NCI-H510A treated with DMSO at 0.1 percent for 48 hours (cell line): ENCODE results near the gene SLC25A34.

Experiments
- DNase-seq: peaks from one replicate; lab custom pipeline; 2025; lab: John Stamatoyannopoulos, UW

The SLC25A34 gene

DNA sequence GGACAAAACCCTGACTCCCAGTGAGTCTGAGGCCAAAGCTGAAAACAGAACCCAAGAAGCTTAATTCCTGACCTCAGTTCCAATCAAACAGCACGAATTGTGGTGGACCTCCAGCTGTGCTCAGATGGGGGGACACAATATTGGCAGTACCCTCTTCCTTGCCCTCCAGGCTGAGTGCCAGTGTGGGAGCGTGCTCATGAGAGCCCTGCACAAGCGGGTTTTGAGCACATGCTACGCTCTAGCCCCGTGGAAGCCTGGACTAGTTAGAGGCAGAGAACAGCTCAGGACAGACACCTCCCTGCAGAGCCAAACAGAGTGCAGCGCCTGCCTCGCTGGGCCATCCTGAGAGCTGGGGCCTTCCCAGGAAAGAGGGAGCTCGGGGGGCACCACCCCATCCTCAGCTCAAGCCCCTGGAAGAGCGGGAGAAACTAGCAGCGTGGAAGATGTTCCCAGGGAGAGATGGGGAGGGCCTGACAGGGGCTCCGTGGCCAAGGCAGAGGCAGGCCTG lies 2.8 kb upstream of the SLC25A34 start:
- DNase-seq: no peak

DNA sequence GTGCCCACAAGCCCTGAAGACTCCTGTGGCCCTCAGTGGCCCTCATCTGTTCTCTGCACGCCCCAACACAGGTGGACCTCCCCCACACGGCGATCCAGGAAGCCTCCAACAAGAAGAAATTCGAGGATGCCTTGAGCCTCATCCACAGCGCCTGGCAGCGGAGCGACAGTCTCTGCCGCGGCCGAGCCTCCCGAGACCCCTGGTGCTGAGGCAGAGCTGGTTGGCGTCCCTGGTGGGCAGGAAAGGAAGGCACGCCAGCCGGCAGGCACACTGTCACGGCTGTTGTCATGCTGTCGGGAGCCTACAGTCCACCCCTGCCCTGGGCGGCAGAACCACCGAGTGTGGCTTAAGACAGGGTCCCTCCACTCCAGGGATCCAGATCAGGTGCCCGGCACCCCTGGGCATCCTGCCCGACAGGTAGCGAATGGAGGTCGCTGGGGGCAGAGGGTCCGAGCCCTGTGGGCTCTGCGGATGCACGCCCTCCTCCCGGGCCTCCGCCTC lies 2.3 kb upstream of the SLC25A34 start:
- DNase-seq: no peak

DNA sequence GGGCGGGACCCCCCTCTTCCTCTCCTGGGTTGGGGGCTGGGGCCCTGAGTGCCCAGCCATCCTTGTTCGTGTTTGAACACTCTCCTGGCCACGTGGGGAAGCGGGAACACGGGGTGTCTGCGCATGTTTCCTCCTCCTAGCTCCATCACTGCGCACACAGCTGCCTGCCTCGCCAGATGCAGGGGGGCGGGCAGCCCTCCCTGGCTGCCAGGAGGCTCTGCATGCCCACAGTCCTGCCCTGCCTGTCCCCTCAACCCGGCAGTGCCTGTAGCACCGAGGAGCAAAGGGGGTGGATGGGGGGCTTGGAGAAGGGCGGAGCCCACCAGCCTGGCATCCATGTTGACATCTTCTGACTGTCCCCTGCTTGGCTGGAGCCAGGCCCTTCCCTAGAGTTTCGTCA lies 1.8 kb upstream of the SLC25A34 start:
- DNase-seq: no peak

DNA sequence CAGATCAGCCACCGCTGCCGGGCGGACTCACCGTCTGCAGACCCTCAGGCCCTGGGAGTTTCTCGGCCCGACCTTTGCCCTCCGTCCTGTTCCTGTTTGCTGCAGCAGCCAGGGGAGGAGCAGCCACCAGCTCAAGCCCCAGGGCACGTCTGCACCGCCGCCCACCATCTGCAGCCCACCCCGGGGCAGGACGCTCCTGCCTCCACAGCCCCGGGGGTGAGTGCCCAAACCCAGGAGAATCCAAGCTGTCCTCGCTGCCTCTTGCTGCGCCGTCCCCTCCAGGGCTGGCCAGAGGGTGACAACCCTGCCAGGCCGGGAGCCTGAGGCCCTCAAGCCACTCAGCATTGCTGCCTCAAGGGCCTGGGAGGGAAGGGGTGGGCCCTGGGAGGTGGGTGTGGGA lies 1.2 kb upstream of the SLC25A34 start:
- DNase-seq: no peak

DNA sequence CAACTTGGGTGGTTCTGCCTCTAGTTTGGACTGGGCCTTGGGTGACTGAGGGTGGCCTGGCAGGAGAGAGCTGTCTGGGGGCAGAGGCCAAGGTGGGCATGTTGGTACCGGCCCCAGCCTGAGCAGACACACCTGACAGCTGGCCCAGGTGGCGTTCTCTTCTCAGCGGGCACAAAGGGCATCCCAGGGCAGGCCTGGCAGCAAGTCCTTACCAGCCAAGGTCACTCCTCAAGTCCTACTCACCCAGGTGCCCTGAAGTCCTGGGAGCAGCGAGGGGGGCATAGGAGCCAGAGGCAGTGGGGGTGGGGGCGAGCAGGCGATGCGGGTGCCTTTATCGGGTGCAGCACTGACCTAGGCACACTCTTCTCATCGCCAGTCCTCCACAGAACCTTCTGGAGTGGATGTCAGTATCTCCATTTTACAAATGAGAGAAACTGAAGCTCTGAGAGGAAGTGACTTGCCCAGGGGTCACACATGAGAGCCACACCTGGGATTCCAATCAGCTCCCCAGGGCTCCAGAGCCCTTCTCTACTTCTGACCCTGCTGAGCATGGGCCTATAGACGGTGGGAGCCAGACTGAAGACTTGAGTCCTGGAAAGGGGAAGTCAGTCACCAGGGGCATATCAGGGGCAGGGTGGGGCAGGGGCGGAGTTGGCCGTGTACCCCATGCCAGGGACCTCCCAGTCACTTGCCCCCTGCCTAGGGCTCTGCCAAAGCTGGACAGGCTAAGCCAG lies 587 bp upstream of the SLC25A34 start:
- no peak for DNase-seq

DNA sequence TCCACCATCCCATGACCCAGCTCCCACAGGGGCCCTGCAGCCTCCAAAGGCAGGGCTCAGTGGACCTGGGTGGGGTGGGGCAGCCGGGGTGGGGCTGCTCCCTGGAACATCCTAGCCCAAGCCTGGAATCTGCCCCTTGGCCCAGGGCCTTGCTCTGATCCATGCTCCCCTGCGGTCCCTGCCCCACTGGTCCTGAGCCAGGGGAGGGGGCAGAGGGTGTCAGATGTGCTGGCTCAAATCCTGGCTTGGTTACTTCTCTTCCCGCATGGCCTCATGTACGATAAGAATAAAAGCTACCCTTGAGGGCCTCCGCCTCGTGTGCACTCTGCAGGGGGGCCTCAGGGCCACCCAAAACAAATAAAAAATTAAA lies 819 bp downstream of the SLC25A34 start:
- DNase-seq: no peak

DNA sequence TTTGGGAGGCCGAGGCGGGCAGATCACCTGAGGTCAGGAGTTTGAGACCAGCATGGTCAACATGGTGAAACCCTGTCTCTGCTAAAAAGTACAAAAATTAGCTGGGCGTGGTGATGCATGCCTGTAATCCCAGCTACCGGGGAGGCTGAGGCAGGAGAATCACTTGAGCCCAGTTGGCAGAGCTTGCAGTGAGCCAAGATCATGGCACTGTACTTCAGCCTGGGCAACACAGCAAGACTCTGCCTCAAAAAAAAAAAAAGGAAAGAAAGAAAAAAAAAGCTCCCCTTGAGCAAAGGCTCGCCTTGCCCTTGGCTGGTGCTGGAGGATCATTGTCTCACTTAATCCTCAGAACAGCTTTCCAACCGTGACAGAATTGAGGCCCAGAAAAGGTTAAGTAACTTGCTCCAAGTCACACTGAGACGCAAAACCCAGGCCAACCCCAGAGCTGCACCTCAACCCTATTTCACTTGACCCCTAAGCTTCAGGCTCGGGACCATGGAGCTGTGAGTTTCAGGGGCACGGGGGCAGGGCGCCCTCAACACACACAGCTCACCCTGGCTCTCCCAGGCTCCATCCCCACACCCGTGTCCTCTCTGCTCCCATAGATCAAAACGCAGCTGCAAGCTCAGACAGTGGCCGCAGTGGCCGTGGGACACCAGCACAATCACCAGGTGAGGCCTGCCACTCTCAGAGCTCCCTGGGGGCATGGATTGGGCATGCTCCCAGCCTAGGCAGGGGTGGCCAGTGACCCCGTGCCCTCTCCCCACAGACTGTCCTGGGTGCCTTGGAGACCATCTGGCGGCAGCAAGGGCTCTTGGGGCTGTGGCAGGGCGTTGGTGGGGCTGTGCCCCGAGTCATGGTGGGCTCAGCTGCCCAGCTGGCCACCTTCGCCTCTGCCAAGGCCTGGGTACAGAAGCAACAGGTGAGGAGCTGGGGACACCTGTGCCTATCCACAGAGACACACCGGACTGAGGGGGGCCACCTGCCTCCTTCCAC lies 1.6 kb downstream of the SLC25A34 start:
- DNase-seq: no peak

DNA sequence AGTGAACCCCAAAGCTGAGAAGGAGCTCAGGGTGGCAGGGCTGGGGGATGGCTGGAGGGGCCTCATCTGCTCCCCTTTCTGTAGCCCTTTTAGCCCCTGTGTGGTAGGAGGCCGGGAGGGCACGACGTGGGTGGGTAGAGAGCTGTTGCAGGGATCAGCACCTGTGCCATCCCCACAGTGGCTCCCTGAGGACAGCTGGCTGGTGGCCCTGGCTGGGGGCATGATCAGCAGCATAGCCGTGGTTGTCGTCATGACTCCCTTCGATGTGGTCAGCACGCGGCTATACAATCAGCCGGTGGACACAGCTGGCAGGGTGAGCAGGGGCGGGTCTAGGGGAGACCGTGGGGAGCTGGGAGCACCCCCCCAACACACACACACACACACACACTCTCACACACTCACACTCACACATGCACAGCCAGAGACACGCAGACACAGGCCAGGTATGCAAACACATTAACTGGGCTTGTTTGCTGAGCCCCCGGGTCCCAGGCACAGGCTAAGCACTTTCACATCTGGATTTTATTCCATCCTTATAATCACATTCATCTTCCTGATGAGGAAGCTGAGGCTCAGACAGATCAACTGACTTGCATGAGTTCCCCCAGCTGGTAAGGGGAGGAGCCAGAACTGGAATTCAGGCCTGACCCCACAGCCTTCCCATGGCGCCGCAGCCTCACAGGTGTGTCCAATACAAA lies 2.5 kb downstream of the SLC25A34 start:
- DNase-seq: no peak

DNA sequence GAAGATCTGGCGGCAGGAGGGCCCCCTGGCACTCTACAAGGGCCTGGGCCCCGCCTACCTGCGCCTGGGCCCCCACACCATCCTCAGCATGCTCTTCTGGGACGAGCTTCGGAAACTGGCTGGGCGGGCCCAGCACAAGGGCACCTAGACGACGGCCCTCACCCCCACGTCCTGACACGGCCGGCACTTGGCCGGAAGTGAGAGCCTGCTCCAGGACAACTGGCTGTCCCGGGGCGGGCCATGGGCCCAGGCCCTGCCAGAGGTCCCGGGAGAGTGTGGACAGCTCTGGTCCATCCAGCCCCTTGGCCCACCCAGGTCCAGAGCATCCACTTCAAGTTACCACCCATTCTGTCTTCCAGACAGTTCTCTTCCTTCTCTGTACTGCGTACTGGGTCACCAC lies 3.2 kb downstream of the SLC25A34 start:
- no peak for DNase-seq

DNA sequence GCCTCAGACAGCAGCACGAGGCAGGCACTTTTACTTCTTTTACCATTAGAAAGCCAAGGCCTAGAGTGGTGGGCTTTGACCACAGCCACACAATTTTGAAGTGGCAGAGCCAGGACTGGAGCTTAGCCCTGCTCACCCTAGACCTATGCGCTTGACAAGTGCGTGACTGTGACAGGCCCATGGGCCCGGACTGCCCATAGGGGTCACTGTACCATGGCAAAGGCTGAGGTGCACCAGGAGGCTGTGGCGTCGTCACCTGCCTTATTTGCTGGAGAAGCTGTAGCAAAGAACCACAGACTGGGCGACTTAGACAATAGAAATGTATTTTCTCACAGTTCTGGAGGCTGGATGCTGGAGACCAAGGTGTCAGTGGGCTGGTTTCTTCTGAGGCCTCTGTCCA lies 3.7 kb downstream of the SLC25A34 start:
- no peak for DNase-seq

DNA sequence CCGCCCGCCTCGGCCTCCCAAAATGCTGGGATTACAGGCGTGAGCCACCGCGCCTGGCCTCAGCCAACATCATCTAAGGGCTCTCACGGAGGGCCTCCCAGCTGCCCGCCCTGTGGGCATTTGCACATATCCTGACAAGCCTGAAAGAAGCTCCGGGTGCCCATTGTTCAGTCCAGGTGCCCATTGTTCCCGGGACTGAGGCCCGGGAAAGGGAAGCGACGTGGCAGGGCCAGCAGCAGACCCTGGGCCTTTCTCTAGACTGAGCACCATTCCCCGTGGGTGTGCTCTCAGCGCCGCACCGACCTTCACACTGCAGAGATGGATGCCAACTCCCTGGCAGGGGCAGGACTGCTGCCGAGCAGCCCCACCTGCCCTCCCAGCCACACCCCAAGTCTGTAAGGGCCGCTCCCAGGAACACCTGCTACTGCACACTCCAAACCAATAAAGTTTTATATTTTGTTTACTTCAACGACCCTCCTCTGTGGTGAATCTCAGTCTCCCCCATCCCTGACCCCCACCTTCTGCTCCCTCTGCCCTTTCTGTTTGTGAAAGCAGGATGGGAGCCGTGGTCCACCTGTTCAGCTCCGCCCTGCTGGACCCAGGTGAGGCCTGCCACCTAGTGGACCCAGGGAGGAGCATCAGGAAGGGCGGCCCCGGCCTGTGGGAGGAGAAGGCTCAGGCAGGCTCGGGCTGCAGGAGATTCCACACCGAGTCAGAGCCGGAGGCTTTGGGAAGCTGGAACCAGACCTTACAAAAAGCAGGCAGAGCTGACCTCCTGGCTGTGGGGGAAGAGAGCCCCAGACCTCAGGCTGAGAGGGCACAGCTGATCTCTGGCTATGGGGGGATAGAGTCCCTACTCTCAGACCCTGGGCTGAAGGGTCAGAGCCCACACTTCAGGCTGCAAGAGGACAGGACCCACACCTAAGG lies 5.1 kb downstream of the SLC25A34 start:
- DNase-seq: peak; percentile 98

DNA sequence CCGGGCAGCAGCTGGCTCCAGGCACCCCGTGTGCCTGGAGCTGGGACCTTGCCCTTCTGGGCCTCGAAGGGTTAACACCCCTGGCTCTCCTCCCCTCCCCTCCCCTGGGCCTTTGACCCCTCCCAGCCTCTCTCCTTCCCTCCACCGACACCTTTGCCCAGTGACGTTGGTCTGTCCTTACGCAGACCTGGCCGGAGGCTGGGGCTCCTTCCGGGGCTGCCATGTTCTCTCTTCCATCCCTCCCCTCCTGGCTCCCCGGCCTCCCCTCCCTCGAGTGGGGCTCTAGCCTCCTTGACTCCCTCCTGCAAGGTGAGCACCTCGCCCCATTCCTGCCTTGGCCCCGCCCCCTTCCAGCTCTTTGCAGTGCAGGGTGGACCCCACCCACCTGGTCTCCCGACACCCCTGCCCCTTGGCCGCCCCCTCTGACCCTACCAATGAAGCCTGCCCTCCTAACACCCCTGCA lies 6.3 kb downstream of the SLC25A34 start, which contains the start of gene TMEM82:
TMEM82 (plus strand) TSS at position 161 of the 463 bp plus-strand sequence; CDS start at position 222, 61 bp downstream.
- DNase-seq: no peak

DNA sequence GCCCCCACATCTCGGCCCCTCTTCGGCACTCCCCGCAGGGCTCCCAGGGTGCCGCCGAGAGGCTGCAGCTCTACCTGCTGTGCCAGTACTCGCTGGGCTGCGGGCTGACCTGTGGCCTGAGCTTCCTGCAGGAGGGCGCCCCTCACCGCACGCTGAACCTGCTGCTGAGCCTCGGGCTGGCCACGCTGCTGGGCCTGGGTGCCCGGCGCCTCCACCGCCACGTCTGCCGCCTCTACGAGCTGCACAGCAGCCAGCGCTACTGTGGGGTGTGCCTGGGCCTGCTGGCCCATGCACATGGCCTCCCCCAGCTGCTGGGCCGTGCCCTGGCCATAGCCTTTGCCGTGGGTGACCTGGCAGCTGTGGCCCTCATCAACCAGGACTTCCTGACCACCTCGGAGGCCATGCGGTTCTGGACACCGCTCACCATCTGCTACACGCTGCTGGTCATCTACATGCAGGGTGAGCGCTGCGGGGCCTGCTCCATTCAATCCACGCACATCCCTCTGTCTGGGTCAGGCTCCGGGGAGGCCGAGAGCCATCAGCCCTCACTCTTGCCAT lies 8.1 kb downstream of the SLC25A34 start:
- DNase-seq: no peak

DNA sequence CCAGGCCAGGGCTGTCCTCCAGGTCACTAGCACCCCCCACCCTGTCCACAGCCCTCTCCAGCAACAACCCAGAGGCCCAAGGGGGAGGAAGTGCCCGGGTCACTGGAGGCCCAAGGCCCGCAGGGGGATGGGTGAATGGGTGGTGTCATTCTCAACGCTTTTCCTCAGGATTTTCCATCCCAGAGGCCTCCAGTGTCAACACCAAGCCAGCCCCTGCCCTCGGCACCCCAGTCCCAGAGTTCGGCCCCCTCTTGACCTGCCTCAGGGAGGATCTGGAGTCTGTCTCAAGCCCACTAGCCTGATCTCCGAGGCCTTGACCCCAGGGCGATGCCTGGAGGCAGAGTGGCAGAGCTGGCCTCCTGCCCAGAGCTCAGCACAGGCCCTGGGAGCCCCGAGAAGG lies 11.3 kb downstream of the SLC25A34 start:
- DNase-seq: no peak

DNA sequence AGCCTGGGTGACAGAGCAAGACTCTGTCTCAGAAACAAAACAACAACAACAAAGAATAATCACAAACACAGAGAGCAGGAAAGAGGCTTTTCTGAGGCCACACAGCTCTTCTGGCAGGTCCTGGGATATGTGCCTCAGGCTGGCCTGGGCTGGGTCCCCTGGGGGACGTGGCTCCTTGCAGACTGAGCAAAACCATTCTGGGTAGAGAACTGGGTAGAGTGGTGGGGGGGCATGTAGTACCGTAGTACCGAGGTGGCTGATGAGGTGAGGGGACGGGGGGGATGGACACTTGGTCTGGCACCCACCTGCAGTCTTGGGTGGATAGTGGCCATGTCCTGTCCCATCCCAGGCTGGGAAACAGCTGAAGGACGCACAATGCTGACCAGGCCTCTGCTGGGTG lies 12.2 kb downstream of the SLC25A34 start:
- DNase-seq: no peak

DNA sequence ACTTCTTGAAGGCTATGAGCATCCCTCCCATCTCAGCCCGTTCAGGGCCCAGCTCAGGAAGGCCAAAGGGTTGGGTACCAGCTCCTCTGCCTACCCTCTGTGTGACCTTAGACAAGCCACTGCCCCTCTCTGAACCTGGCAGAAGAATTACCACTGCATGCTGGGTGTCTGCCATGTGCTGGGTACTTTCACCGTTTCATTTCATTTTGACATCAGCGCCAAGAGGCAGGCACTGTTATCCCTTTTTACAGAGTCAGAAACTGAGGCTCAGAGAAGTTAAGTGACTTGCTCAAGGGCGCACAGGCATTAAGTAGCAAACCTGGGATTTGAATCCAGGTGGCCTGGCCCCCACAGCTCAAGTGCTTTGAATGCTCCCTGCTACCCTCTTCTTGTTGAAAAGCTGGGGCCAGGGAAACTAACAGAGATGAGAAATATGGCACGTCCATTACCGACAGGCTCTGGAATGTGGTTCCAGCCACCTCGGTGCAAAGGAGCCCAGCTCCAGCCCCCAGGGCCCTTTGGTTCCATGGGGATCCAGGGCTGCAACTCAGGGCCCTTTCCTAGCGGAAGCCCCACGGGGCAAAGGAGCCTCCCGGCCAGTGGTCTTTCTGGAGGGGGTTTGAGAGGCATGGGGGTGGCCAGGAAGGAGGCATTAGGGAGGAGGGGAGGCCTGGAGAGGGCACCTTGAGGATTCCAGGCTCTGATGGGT lies 12.8 kb downstream of the SLC25A34 start:
- no peak for DNase-seq

DNA sequence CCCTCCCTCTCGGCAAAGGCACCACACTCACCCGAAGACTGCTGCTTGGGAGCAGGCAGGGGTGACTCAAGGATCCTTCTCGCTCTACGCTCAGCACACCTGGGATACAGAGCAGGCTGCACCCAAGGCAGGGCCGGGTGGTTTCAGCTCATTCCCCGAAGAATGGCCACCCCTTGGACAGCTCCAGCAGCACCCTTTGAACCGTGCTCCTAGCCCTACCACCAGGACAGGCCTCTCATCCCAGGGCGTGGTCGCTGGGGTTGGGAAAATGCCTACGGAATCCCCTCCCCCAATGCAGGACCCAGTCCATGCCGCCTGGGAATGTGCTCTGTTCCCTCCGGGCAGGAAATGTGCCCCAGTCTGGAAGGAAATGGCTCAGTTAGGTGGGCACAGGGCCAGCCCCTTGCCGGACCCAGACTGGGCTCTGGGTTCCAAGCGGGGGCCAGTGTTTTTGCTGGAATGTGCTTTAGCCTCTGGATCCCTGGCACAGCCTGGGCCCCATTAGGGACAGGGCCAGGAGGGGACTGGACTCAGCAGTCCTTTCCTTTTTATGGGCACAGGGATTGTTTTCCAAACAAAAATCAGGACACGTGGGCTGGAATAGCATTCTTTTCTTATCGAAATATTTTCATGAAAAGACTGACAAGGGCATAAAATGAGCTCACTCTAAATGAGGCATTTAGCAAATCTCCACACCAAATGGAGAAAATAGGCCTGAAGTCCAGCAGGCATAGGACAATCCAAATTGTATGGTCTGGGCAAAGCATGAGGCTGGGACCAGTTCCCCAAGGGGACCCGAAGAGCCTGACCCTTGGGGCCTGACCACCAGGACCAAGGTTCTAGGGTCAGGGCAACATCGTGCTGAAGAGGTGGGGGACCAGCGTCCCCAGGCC lies 13.6 kb downstream of the SLC25A34 start:
- DNase-seq: no peak

DNA sequence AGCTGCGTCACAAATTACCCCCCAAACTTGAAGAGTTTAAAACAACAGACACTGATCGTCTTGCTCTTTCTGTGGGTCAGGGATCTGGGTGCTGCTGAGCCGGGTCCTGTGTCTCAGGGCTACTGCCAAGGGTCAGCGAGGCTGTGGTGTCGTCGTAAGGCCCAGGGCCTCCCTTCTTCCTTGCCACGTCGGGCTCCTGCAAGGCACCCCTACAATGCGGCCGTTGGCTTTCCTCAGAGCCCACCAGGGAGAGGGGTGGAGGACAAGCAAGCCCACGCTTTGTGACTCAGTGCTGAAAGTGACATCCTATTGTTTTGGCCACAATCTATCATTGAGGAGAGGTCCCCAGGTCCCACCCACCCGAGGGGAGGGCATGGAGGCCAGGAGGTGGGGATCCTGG lies 14.9 kb downstream of the SLC25A34 start:
- no peak for DNase-seq

DNA sequence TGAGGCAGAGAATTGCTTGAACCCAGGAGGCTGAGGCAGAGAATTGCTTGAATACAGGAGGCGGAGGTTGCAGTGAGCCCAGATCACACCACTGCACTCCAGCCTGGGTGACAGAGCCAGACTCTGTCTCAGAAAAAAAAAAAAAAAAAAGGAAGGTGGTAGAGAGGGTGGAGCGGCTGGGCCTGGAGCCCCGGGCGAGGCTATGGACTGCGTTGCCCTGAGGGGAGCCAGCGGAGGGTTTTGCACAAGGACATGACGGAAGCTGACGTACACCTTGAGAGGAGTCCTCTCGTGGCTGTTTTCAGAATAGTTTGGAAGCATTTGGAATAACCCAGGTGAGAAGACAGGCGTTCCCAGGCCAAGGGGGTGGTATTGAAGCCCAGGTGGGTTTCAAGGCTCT lies 15.7 kb downstream of the SLC25A34 start:
- DNase-seq: no peak
